ENCODE measurements around the gene ARID1A.

DNA sequence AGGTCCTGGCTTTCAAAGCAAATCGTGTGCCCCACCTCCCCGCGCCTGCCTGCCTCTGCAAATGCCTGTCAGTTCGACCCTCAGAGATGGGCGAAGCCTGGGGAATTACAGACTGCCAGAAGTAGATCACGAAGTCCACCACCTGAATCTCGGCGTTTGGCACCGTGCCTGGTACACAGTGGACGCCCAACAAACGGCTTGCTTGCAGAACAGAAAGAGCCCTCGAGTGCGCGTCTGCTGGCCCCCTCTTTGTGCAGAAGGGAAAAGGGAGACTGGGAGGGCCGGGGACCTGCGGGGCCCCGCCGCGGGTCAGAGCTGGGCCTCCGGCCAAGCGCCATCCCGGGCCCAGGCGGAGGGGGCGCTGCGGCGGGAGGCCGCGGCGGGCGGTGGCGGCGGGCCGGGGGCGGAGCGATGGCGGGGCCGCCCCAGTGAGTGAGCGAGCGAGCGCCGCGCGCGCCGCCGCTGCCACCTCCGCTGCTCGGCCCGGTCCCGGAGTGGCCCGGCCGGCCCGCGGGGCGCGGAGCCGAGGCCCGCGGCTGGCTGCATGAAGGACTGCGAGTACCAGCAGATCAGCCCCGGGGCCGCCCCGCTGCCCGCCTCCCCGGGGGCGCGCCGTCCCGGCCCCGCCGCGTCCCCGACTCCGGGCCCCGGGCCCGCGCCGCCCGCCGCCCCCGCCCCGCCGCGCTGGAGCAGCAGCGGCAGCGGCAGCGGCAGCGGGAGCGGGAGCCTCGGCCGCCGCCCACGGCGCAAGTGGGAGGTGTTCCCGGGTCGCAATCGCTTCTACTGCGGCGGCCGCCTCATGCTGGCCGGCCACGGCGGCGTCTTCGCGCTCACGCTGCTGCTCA lies 130.7 kb downstream of the ARID1A start, which contains the start of gene ZDHHC18:
- TF ChIP-seq, protein P1, sequence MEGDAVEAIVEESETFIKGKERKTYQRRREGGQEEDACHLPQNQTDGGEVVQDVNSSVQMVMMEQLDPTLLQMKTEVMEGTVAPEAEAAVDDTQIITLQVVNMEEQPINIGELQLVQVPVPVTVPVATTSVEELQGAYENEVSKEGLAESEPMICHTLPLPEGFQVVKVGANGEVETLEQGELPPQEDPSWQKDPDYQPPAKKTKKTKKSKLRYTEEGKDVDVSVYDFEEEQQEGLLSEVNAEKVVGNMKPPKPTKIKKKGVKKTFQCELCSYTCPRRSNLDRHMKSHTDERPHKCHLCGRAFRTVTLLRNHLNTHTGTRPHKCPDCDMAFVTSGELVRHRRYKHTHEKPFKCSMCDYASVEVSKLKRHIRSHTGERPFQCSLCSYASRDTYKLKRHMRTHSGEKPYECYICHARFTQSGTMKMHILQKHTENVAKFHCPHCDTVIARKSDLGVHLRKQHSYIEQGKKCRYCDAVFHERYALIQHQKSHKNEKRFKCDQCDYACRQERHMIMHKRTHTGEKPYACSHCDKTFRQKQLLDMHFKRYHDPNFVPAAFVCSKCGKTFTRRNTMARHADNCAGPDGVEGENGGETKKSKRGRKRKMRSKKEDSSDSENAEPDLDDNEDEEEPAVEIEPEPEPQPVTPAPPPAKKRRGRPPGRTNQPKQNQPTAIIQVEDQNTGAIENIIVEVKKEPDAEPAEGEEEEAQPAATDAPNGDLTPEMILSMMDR (conservative IDR thresholded peaks at IDR 0.05; ENCODE audit: low read depth, low read length): peak; percentile 68
- TF ChIP-seq RAD21 (IDR thresholded peaks at IDR 0.05; ENCODE audit: low read length) (no peak; the same call in 1 of the 2 replicates), POLR2A (IDR thresholded peaks at IDR 0.05; ENCODE audit: low read depth, low read length) (no peak), SMC3 (IDR thresholded peaks at IDR 0.05; ENCODE audit: low read depth, low read length) (no peak), RFX5 (IDR thresholded peaks at IDR 0.05; ENCODE audit: low read depth, low read length) (no peak), BHLHE40 (IDR thresholded peaks at IDR 0.05; ENCODE audit: low read depth, low read length) (no peak), MAZ (IDR thresholded peaks at IDR 0.05; ENCODE audit: borderline replicate concordance, low read depth, low read length) (peak; percentile 78; the same call in 1 of the 2 replicates)
